HepG2 (cell line): Measurements from ENCODE around the gene EIF6. TPM values are rescaled to one million over a fixed set of nuclear protein-coding genes. Genes with fewer than 3 reads are reported as not detected.

Experiments used
- DNMT3B ChIP-seq: conservative IDR thresholded peaks from 2 replicates; pipeline ENCODE4 v1.6.1; 2016; ENCODE audit warnings: missing biosample characterization, control low read depth
- FOXJ3 ChIP-seq: sonication (generic); formaldehyde crosslinking; IDR thresholded peaks from 2 replicates; pipeline ENCODE4 v1.4.0; 2020; ENCODE audit warnings: missing genetic modification reagents, mild to moderate bottlenecking, borderline replicate concordance
- GLI4 ChIP-seq: sonication (generic); formaldehyde crosslinking; IDR thresholded peaks from 2 replicates; pipeline ENCODE4 v1.5.1; 2020; ENCODE audit warnings: missing genetic modification reagents, mild to moderate bottlenecking, moderate library complexity, borderline replicate concordance
- HMG20A ChIP-seq: IDR thresholded peaks from 2 replicates; pipeline ENCODE4 v1.6.1; 2016; ENCODE audit warnings: borderline replicate concordance
- KDM3A ChIP-seq: IDR thresholded peaks from 2 replicates; pipeline ENCODE4 v1.6.1; 2018; ENCODE audit warnings: low read depth, missing compliant biosample characterization
- NRL ChIP-seq: sonication (generic); formaldehyde crosslinking; IDR thresholded peaks from 2 replicates; pipeline ENCODE4 v1.5.0; 2020; ENCODE audit warnings: missing genetic modification reagents, mild to moderate bottlenecking, moderate library complexity, borderline replicate concordance
- PAWR ChIP-seq: sonication (generic); formaldehyde crosslinking; IDR thresholded peaks from 2 replicates; pipeline ENCODE4 v1.4.0; 2020; ENCODE audit warnings: missing genetic modification reagents, mild to moderate bottlenecking, borderline replicate concordance
- RORA ChIP-seq: sonication (generic); formaldehyde crosslinking; IDR thresholded peaks from 2 replicates; pipeline ENCODE4 v1.5.0; 2020; ENCODE audit warnings: mild to moderate bottlenecking, missing genetic modification reagents, moderate library complexity
- SP4 ChIP-seq: sonication (generic); formaldehyde crosslinking; IDR thresholded peaks from 2 replicates; pipeline ENCODE4 v1.8.1; 2023; ENCODE audit warnings: mild to moderate bottlenecking, missing genetic modification reagents
- TEAD3 ChIP-seq: optimal IDR thresholded peaks from 2 replicates; pipeline ENCODE3; 2016; ENCODE audit warnings: borderline replicate concordance
- ZNF432 ChIP-seq: sonication (generic); formaldehyde crosslinking; IDR thresholded peaks from 2 replicates; pipeline ENCODE4 v1.5.0; 2020; ENCODE audit warnings: missing genetic modification reagents, mild to moderate bottlenecking, borderline replicate concordance
- ZNF441 ChIP-seq: sonication (generic); formaldehyde crosslinking; IDR thresholded peaks from 2 replicates; pipeline ENCODE4 v1.7.0; 2021; ENCODE audit warnings: missing genetic modification reagents, borderline replicate concordance
- ZNF674 ChIP-seq: sonication (generic); formaldehyde crosslinking; IDR thresholded peaks from 2 replicates; pipeline ENCODE4 v1.5.0; 2020; ENCODE audit warnings: low read depth, mild to moderate bottlenecking, missing genetic modification reagents
- ZNF746 ChIP-seq: sonication (generic); formaldehyde crosslinking; IDR thresholded peaks from 2 replicates; pipeline ENCODE4 v1.8.0; 2022; ENCODE audit warnings: mild to moderate bottlenecking, missing genetic modification reagents
- ZNF841 ChIP-seq: sonication (generic); formaldehyde crosslinking; IDR thresholded peaks from 2 replicates; pipeline ENCODE4 v1.8.1; 2023; ENCODE audit warnings: missing genetic modification reagents, borderline replicate concordance
- ZNF878 ChIP-seq: sonication (generic); formaldehyde crosslinking; IDR thresholded peaks from 2 replicates; pipeline ENCODE4 v1.8.1; 2023; ENCODE audit warnings: mild to moderate bottlenecking, missing genetic modification reagents, moderate library complexity
- polyA plus RNA-seq, 8 experiments: library from polyadenylated mRNA; depleted of rRNA in 3 of 8; stranded (reverse) in 7 of 8; unstranded in 1 of 8; fragments of >200 nt; fragmentation: Illumina TruSeq in 4 of 8; extraction: Trizol in 4 of 8; gene quantifications; 2 replicates each; pipeline versions ENCODE4 v1.2.1 to v1.2.3, GENCODE V29; 2011 to 2016; ENCODE audit warnings: low read depth in 4 of 8, missing spikeins in 1 of 8, mixed read lengths in 1 of 8; ENCODE audit not compliant: insufficient read depth in 1 of 8
- total RNA-seq, 5 experiments: library from RNA; depleted of rRNA; stranded (reverse); fragments of >200 nt; fragmentation: Illumina TruSeq; extraction: Trizol; gene quantifications; 2 replicates each; pipeline ENCODE4 v1.2.3, GENCODE V29; 2016; ENCODE audit warnings: low read depth in 1 of 5
- TF ChIP-seq, protein P1 (sequence below): sonication (generic); formaldehyde crosslinking; IDR thresholded peaks from 2 replicates; pipeline ENCODE4 v1.5.0; 2020; ENCODE audit warnings: missing genetic modification reagents
- TF ChIP-seq, protein P2 (sequence below), 2 experiments: IDR thresholded peaks; 2 replicates each; pipeline ENCODE4 v1.6.1; 2011 to 2012; ENCODE audit warnings: low read length in 2 of 2, borderline replicate concordance in 1 of 2, low read depth in 1 of 2, mild to moderate bottlenecking in 1 of 2, moderate library complexity in 1 of 2
- TF ChIP-seq, protein P3 (sequence below): sonication (generic); formaldehyde crosslinking; IDR thresholded peaks from 2 replicates; pipeline ENCODE4 v1.5.1; 2020; ENCODE audit warnings: mild to moderate bottlenecking, missing genetic modification reagents, borderline replicate concordance

EIF6 gene
- total and polyA plus RNA-seq, 2 of the 13 experiments (the other 11 are each of a cell fraction or from before 2014, with no cell fraction given): 462 to 466 TPM

DNA sequence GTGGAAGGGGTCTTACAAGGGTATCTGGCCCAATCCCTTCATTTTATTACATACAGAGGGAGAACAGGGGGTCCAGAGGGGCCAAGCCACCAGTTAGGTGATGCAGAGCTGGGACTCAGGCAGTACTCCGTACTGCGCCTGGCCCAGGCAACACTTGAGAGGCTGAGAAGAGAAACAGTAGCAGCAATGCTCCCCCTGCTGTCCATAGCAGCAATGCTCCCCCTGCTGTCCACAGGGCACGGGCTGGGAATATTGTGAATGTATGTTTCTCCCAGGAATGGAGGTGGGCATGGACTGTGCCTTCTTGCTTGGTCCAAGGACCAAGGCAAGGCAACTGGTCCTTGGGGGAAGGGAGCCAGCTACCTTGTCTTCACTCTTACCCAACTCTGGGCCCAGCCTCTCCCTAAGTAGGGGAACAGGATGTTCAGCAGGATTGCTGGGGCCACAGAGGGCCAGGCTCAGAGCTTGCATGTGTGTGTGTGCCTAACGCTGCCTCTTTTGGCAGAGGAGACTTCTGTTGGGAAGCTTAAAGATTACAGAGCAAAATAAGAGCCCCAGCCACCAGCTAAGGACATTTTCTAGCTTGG lies 22.5 kb upstream of the EIF6 start (continued):
- TF ChIP-seq, protein P1, sequence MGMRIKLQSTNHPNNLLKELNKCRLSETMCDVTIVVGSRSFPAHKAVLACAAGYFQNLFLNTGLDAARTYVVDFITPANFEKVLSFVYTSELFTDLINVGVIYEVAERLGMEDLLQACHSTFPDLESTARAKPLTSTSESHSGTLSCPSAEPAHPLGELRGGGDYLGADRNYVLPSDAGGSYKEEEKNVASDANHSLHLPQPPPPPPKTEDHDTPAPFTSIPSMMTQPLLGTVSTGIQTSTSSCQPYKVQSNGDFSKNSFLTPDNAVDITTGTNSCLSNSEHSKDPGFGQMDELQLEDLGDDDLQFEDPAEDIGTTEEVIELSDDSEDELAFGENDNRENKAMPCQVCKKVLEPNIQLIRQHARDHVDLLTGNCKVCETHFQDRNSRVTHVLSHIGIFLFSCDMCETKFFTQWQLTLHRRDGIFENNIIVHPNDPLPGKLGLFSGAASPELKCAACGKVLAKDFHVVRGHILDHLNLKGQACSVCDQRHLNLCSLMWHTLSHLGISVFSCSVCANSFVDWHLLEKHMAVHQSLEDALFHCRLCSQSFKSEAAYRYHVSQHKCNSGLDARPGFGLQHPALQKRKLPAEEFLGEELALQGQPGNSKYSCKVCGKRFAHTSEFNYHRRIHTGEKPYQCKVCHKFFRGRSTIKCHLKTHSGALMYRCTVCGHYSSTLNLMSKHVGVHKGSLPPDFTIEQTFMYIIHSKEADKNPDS (CRISPR knock-in tag): no peak
- TF ChIP-seq RORA: no peak
- no peak for TF ChIP-seq ZNF878 (CRISPR knock-in tag)
- no peak for TF ChIP-seq ZNF432
- 0 out of 2 replicates have a peak, but pooled peaks have one; percentile 0 for TF ChIP-seq HMG20A (CRISPR knock-in tag)
- TF ChIP-seq TEAD3 (CRISPR knock-in tag): peak; percentile 86
- TF ChIP-seq KDM3A: no peak
- TF ChIP-seq, protein P2, sequence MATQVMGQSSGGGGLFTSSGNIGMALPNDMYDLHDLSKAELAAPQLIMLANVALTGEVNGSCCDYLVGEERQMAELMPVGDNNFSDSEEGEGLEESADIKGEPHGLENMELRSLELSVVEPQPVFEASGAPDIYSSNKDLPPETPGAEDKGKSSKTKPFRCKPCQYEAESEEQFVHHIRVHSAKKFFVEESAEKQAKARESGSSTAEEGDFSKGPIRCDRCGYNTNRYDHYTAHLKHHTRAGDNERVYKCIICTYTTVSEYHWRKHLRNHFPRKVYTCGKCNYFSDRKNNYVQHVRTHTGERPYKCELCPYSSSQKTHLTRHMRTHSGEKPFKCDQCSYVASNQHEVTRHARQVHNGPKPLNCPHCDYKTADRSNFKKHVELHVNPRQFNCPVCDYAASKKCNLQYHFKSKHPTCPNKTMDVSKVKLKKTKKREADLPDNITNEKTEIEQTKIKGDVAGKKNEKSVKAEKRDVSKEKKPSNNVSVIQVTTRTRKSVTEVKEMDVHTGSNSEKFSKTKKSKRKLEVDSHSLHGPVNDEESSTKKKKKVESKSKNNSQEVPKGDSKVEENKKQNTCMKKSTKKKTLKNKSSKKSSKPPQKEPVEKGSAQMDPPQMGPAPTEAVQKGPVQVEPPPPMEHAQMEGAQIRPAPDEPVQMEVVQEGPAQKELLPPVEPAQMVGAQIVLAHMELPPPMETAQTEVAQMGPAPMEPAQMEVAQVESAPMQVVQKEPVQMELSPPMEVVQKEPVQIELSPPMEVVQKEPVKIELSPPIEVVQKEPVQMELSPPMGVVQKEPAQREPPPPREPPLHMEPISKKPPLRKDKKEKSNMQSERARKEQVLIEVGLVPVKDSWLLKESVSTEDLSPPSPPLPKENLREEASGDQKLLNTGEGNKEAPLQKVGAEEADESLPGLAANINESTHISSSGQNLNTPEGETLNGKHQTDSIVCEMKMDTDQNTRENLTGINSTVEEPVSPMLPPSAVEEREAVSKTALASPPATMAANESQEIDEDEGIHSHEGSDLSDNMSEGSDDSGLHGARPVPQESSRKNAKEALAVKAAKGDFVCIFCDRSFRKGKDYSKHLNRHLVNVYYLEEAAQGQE (IDR thresholded peaks at IDR 0.05; ENCODE audit: borderline replicate concordance in 1 of 2, low read depth in 1 of 2, low read length in 2 of 2): no peak
- TF ChIP-seq ZNF841 (CRISPR knock-in tag): no peak
- no peak for TF ChIP-seq ZNF746 (CRISPR knock-in tag)
- TF ChIP-seq GLI4 (CRISPR knock-in tag): no peak
- TF ChIP-seq DNMT3B (CRISPR knock-in tag): no peak
- no peak for TF ChIP-seq ZNF441 (CRISPR knock-in tag)
- TF ChIP-seq SP4: no peak
- peak; percentile 82; the same call in 1 of the 2 replicates for TF ChIP-seq NRL
- TF ChIP-seq PAWR (CRISPR knock-in tag): no peak
- TF ChIP-seq FOXJ3: no peak
- TF ChIP-seq ZNF674 (CRISPR knock-in tag): no peak
- TF ChIP-seq, protein P3, sequence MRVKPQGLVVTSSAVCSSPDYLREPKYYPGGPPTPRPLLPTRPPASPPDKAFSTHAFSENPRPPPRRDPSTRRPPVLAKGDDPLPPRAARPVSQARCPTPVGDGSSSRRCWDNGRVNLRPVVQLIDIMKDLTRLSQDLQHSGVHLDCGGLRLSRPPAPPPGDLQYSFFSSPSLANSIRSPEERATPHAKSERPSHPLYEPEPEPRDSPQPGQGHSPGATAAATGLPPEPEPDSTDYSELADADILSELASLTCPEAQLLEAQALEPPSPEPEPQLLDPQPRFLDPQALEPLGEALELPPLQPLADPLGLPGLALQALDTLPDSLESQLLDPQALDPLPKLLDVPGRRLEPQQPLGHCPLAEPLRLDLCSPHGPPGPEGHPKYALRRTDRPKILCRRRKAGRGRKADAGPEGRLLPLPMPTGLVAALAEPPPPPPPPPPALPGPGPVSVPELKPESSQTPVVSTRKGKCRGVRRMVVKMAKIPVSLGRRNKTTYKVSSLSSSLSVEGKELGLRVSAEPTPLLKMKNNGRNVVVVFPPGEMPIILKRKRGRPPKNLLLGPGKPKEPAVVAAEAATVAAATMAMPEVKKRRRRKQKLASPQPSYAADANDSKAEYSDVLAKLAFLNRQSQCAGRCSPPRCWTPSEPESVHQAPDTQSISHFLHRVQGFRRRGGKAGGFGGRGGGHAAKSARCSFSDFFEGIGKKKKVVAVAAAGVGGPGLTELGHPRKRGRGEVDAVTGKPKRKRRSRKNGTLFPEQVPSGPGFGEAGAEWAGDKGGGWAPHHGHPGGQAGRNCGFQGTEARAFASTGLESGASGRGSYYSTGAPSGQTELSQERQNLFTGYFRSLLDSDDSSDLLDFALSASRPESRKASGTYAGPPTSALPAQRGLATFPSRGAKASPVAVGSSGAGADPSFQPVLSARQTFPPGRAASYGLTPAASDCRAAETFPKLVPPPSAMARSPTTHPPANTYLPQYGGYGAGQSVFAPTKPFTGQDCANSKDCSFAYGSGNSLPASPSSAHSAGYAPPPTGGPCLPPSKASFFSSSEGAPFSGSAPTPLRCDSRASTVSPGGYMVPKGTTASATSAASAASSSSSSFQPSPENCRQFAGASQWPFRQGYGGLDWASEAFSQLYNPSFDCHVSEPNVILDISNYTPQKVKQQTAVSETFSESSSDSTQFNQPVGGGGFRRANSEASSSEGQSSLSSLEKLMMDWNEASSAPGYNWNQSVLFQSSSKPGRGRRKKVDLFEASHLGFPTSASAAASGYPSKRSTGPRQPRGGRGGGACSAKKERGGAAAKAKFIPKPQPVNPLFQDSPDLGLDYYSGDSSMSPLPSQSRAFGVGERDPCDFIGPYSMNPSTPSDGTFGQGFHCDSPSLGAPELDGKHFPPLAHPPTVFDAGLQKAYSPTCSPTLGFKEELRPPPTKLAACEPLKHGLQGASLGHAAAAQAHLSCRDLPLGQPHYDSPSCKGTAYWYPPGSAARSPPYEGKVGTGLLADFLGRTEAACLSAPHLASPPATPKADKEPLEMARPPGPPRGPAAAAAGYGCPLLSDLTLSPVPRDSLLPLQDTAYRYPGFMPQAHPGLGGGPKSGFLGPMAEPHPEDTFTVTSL: no peak
